GM21717 (cell line): Measurements from ENCODE around the gene PRDM12.

ENCODE experiments used
- ATAC-seq: cut with Tn5 transposase; IDR thresholded peaks from one replicate; pipeline ENCODE4 v1.9.1; 2021; ENCODE audit warnings: mild to moderate bottlenecking, moderate library complexity; ENCODE audit not compliant: unreplicated experiment

The PRDM12 gene

GRCh38 chr9:130687615-130688014 is 23.2 kb downstream of the PRDM12 start:
- ATAC-seq: no peak

- ATAC-seq: no peak
These were observed 23.7 kb downstream of the PRDM12 start for GRCh38 chr9:130688072-130688471.

- ATAC-seq: no peak
These were observed 25.2 kb downstream of the PRDM12 start for GRCh38 chr9:130689572-130689936.

- no peak for ATAC-seq
These were observed 25.7 kb downstream of the PRDM12 start for GRCh38 chr9:130689937-130690700.

GRCh38 chr9:130692321-130692720 is 27.9 kb downstream of the PRDM12 start:
- ATAC-seq: no peak

GRCh38 chr9:130693101-130693425 is 28.7 kb downstream of the PRDM12 start:
- no peak for ATAC-seq

GRCh38 chr9:130693426-130694191 is 29.2 kb downstream of the PRDM12 start, which contains the start of gene EXOSC2:
TSS of gene EXOSC2 (plus strand) at chr9:130693780. CDS start at chr9:130693792, 12 bp downstream.
- ATAC-seq: peak; percentile 94

GRCh38 chr9:130694205-130694604 is 29.8 kb downstream of the PRDM12 start:
- no peak for ATAC-seq

- no peak for ATAC-seq
These were observed 31.8 kb downstream of the PRDM12 start for GRCh38 chr9:130696139-130696650.

- no peak for ATAC-seq
These were observed 32.6 kb downstream of the PRDM12 start for GRCh38 chr9:130696996-130697395.

GRCh38 chr9:130698514-130698913 is 34.1 kb downstream of the PRDM12 start:
- ATAC-seq: no peak

- no peak for ATAC-seq
These were observed 34.7 kb downstream of the PRDM12 start for GRCh38 chr9:130699047-130699446.

- no peak for ATAC-seq
These were observed 36.9 kb downstream of the PRDM12 start for GRCh38 chr9:130701059-130702022.

- no peak for ATAC-seq
These were observed 39.1 kb downstream of the PRDM12 start for GRCh38 chr9:130703501-130703900.

GRCh38 chr9:130707225-130707976 is 43.0 kb downstream of the PRDM12 start:
- no peak for ATAC-seq

- ATAC-seq: no peak
These were observed 46.5 kb downstream of the PRDM12 start for GRCh38 chr9:130710822-130711352.

GRCh38 chr9:130711469-130711868 is 47.1 kb downstream of the PRDM12 start:
- ATAC-seq: no peak

GRCh38 chr9:130712564-130713285 is 48.3 kb downstream of the PRDM12 start:
- peak; percentile 94 for ATAC-seq

- ATAC-seq: no peak
These were observed 49.0 kb downstream of the PRDM12 start for GRCh38 chr9:130713286-130713960.
